A673 (cell line): ENCODE results near the gene CLASRP.

Experiments used
- CTCF ChIP-seq: fragments of 300-800, 200-600 bp; sonication (generic); conservative IDR thresholded peaks from 2 replicates; pipeline ENCODE4 v1.5.1; 2017; ENCODE audit warnings: low read depth, mild to moderate bottlenecking, antibody characterized with exemption, low read length, moderate library complexity, mixed read lengths
- EZH2 ChIP-seq: fragments of 200-600 bp; sonication (generic); IDR thresholded peaks from 2 replicates; pipeline ENCODE4 v1.6.1; 2017; ENCODE audit warnings: borderline replicate concordance, low read depth, mild to moderate bottlenecking, mixed read lengths, antibody characterized with exemption, low read length; ENCODE audit not compliant: poor library complexity, severe bottlenecking

GRCh38 chr19:45011959-45012358 is 26.9 kb upstream of the CLASRP start:
- no peak for TF ChIP-seq CTCF
- TF ChIP-seq EZH2: no peak
